ENCODE measurements around the gene SERPINB6. TPM values are rescaled to one million over a fixed set of nuclear protein-coding genes. Genes with fewer than 3 reads are reported as not detected.
"Not testable (repeated sequence)": the region's sequence is repeated elsewhere in the genome, so short reads cannot be mapped to it uniquely, and the experiment has no call there.

Gene SERPINB6
- total and polyA plus RNA-seq, 7 experiments from 2014 or later: 19.7 to 94.2 (median 56.6) TPM

GRCh38 chr6:2998249-2998997 is 27.1 kb upstream of the SERPINB6 start:
- H3K27me3 ChIP-seq (ENCODE audit: control insufficient read depth in 2 of 2, insufficient read depth in 2 of 2, low read length in 2 of 2); H3K36me3 ChIP-seq (ENCODE audit: control insufficient read depth in 2 of 3, insufficient read depth in 3 of 3, low read length in 3 of 3); H3K27me3 Mint-ChIP-seq; H3K9me3 ChIP-seq (ENCODE audit: control insufficient read depth in 2 of 3, low read length in 3 of 3); H3K36me3 Mint-ChIP-seq; H3K9me3 Mint-ChIP-seq: not testable (repeated sequence)
- peaks cover 11 to 35% (median 26%) of the 10 kb centered on the region in 7 donors for H3K4me1 Mint-ChIP-seq
- Histone ChIP-seq H3K4me3 (ENCODE audit: low read length) (peak overlapping the region; percentile 69), H3K27ac (ENCODE audit: low read depth, low read length) (peak overlapping the region; percentile 78), H3K4me1 (ENCODE audit: control insufficient read depth in 2 of 2, insufficient read depth in 2 of 2, low read length in 2 of 2) (peaks cover 5 to 18% of the 10 kb centered on the region in 2 donors)
- DNase-seq (peak; percentile 49 to 86 (median 80)), ATAC-seq (peak; percentile 62)
- intact Hi-C loops (cut with micrococcal nuclease): loop anchor here (2.0 to 5.0 kb wide), 4 partner anchors 24 to 734 kb away; partner anchors contain the start of gene TUBB2A (in 1 of the 2)
- H3K4me3 Mint-ChIP-seq: peak overlapping the region; percentile 83 to 95 (median 90)
- ChIA-PET CTCF (interaction anchor here (0.9 to 2.3 kb wide), 7 partner anchors 28 to 152 kb away, joined by 3 to 17 read pairs (median 5); no protein-coding TSS in a partner anchor), POLR2A (interaction anchor here (1.0 to 4.2 kb wide), 14 partner anchors 9 to 153 kb away, joined by 3 to 53 read pairs (median 6); partner anchors contain the start of gene RIPK1)
- peak overlapping the region; percentile 78 to 95 (median 85) for H3K27ac Mint-ChIP-seq

- CTCF ChIA-PET: interaction anchor here (0.6 kb wide), 1 partner anchor 50 kb away, joined by 3 read pairs; no protein-coding TSS in a partner anchor
- H3K4me1 ChIP-seq (ENCODE audit: control insufficient read depth in 2 of 2, insufficient read depth in 2 of 2, low read length in 2 of 2): peaks cover 4 to 5% of the 10 kb centered on the region in 2 donors
- H3K36me3 ChIP-seq (ENCODE audit: control insufficient read depth in 2 of 3, insufficient read depth in 3 of 3, low read length in 3 of 3): peaks cover 0 to under 1% (median 0%) of the 10 kb centered on the region in 3 experiments
- H3K27me3 ChIP-seq (ENCODE audit: control insufficient read depth in 2 of 2, insufficient read depth in 2 of 2, low read length in 2 of 2): no peaks in the 10 kb centered on the region
- Mint-ChIP-seq H3K4me3 (no peak overlapping the region), H3K9me3 (no peaks in the 10 kb centered on the region), H3K4me1 (peaks cover 5 to 22% (median 20%) of the 10 kb centered on the region in 7 donors), H3K27me3 (peaks cover 0 to 5% (median 0%) of the 10 kb centered on the region in 5 donors), H3K27ac (peak overlapping the region in 1 of 9 donors; percentile 22), H3K36me3 (peaks cover 0 to 6% (median 0%) of the 10 kb centered on the region in 5 donors)
- POLR2A ChIA-PET: interaction anchor here (0.8 kb wide), 3 partner anchors 45 to 147 kb away, joined by 3 to 4 read pairs (median 3); no protein-coding TSS in a partner anchor
- no peak overlapping the region for H3K27ac ChIP-seq (ENCODE audit: low read depth, low read length)
- DNase-seq (no peak), ATAC-seq (no peak)
- no peaks in the 10 kb centered on the region for H3K9me3 ChIP-seq (ENCODE audit: control insufficient read depth in 2 of 3, low read length in 3 of 3)
- no peak overlapping the region for H3K4me3 ChIP-seq (ENCODE audit: low read length)
- intact Hi-C loops (cut with micrococcal nuclease): no loop called here
Observed at GRCh38 chr6:2993755-2994317, 22.5 kb upstream of the SERPINB6 start.

- Mint-ChIP-seq H3K36me3 (peaks cover 0 to 6% (median 0%) of the 10 kb centered on the region in 5 donors), H3K9me3 (peaks cover 0 to 1% (median 0%) of the 10 kb centered on the region in 11 donors), H3K27ac (peak overlapping the region in 7 of 9 donors; percentile 3 to 74 (median 65)), H3K4me3 (peak overlapping the region in 2 of 10 donors; percentile 42), H3K27me3 (peaks cover 0 to 5% (median 0%) of the 10 kb centered on the region in 5 donors), H3K4me1 (peaks cover 10 to 28% (median 24%) of the 10 kb centered on the region in 7 donors)
- Histone ChIP-seq H3K9me3 (ENCODE audit: control insufficient read depth in 2 of 3, low read length in 3 of 3) (no peaks in the 10 kb centered on the region), H3K4me3 (ENCODE audit: low read length) (no peak overlapping the region), H3K27me3 (ENCODE audit: control insufficient read depth in 2 of 2, insufficient read depth in 2 of 2, low read length in 2 of 2) (no peaks in the 10 kb centered on the region), H3K27ac (ENCODE audit: low read depth, low read length) (no peak overlapping the region), H3K4me1 (ENCODE audit: control insufficient read depth in 2 of 2, insufficient read depth in 2 of 2, low read length in 2 of 2) (peaks cover 10% of the 10 kb centered on the region in 2 donors), H3K36me3 (ENCODE audit: control insufficient read depth in 2 of 3, insufficient read depth in 3 of 3, low read length in 3 of 3) (peaks cover 0 to 4% (median 0%) of the 10 kb centered on the region in 3 experiments)
- DNase-seq (no peak), ATAC-seq (no peak)
- intact Hi-C loops (cut with micrococcal nuclease): no loop called here
- ChIA-PET CTCF (interaction anchor here (0.5 to 1.0 kb wide), 4 partner anchors 33 to 146 kb away, joined by 3 to 4 read pairs (median 3); no protein-coding TSS in a partner anchor), POLR2A (interaction anchor here (0.7 to 9.6 kb wide), 9 partner anchors 9 to 1372 kb away, joined by 3 to 440 read pairs (median 17); partner anchors contain the start of genes RIPK1 and SERPINB1)
Observed at GRCh38 chr6:2992330-2992979, 21.1 kb upstream of the SERPINB6 start.

GRCh38 chr6:2990932-2991506 is 19.7 kb upstream of the SERPINB6 start:
- ChIA-PET CTCF (interaction anchor here (0.6 to 5.9 kb wide), 20 partner anchors 11 to 260 kb away, joined by 3 to 53 read pairs (median 5); partner anchors contain the start of gene RIPK1), POLR2A (interaction anchor here (0.5 to 9.6 kb wide), 31 partner anchors 10 to 239 kb away, joined by 3 to 440 read pairs (median 11); partner anchors contain the start of genes NQO2, RIPK1, SERPINB1 and SERPINB6)
- peaks cover 14% of the 10 kb centered on the region in 2 donors for H3K4me1 ChIP-seq (ENCODE audit: control insufficient read depth in 2 of 2, insufficient read depth in 2 of 2, low read length in 2 of 2)
- H3K4me3 ChIP-seq (ENCODE audit: low read length): peak overlapping the region; percentile 76
- no peaks in the 10 kb centered on the region for H3K27me3 ChIP-seq (ENCODE audit: control insufficient read depth in 2 of 2, insufficient read depth in 2 of 2, low read length in 2 of 2)
- no peak for ATAC-seq
- H3K27ac ChIP-seq (ENCODE audit: low read depth, low read length): peak overlapping the region; percentile 94
- peak overlapping the region; percentile 88 to 98 (median 95) for H3K4me3 Mint-ChIP-seq
- H3K9me3 Mint-ChIP-seq: peaks cover 0 to 1% (median 0%) of the 10 kb centered on the region in 11 donors
- peaks cover 0 to 4% (median 0%) of the 10 kb centered on the region in 3 experiments for H3K36me3 ChIP-seq (ENCODE audit: control insufficient read depth in 2 of 3, insufficient read depth in 3 of 3, low read length in 3 of 3)
- no peaks in the 10 kb centered on the region for H3K9me3 ChIP-seq (ENCODE audit: control insufficient read depth in 2 of 3, low read length in 3 of 3)
- peaks cover 0 to 6% (median 0%) of the 10 kb centered on the region in 5 donors for H3K36me3 Mint-ChIP-seq
- peak overlapping the region; percentile 94 to 100 (median 100) for H3K27ac Mint-ChIP-seq
- intact Hi-C loops (cut with micrococcal nuclease): loop anchor here (1.0 to 2.0 kb wide), 2 partner anchors 8 to 128 kb away; partner anchors contain the start of genes BPHL (in 1 of the 2) and NQO2 (in 1 of the 2)
- DNase-seq: peak in 1 of 9 donors; percentile 15
- H3K4me1 Mint-ChIP-seq: peaks cover 14 to 39% (median 30%) of the 10 kb centered on the region in 7 donors
- peaks cover 0 to 5% (median 0%) of the 10 kb centered on the region in 5 donors for H3K27me3 Mint-ChIP-seq

GRCh38 chr6:2990248-2990931 is 19.0 kb upstream of the SERPINB6 start:
- peaks cover 0 to 6% (median 0%) of the 10 kb centered on the region in 5 donors for H3K36me3 Mint-ChIP-seq
- intact Hi-C loops (cut with micrococcal nuclease): loop anchor here (1.0 to 2.0 kb wide), 2 partner anchors 9 to 128 kb away; partner anchors contain the start of genes BPHL (in 1 of the 2) and NQO2 (in 1 of the 2)
- peak overlapping the region; percentile 94 to 100 (median 100) for H3K27ac Mint-ChIP-seq
- Histone ChIP-seq H3K4me1 (ENCODE audit: control insufficient read depth in 2 of 2, insufficient read depth in 2 of 2, low read length in 2 of 2) (peaks cover 14% of the 10 kb centered on the region in 2 donors), H3K4me3 (ENCODE audit: low read length) (peak overlapping the region; percentile 76), H3K9me3 (ENCODE audit: control insufficient read depth in 2 of 3, low read length in 3 of 3) (no peaks in the 10 kb centered on the region), H3K27ac (ENCODE audit: low read depth, low read length) (peak overlapping the region; percentile 94), H3K36me3 (ENCODE audit: control insufficient read depth in 2 of 3, insufficient read depth in 3 of 3, low read length in 3 of 3) (peaks cover 0 to 4% (median 0%) of the 10 kb centered on the region in 3 experiments), H3K27me3 (ENCODE audit: control insufficient read depth in 2 of 2, insufficient read depth in 2 of 2, low read length in 2 of 2) (no peaks in the 10 kb centered on the region)
- peak in 2 of 9 donors; percentile 21 to 24 for DNase-seq
- H3K4me3 Mint-ChIP-seq: peak overlapping the region; percentile 88 to 98 (median 95)
- H3K4me1 Mint-ChIP-seq: peaks cover 14 to 39% (median 30%) of the 10 kb centered on the region in 7 donors
- POLR2A ChIA-PET: interaction anchor here (0.5 to 9.6 kb wide), 44 partner anchors 8 to 1027 kb away, joined by 3 to 440 read pairs (median 5); partner anchors contain the start of genes NQO2, RIPK1, SERPINB1 and SERPINB6
- peaks cover 0 to 1% (median 0%) of the 10 kb centered on the region in 11 donors for H3K9me3 Mint-ChIP-seq
- CTCF ChIA-PET: interaction anchor here (0.5 to 5.9 kb wide), 27 partner anchors 9 to 445 kb away, joined by 3 to 53 read pairs (median 5); partner anchors contain the start of genes NQO2, RIPK1 and SERPINB1
- ATAC-seq: no peak
- H3K27me3 Mint-ChIP-seq: peaks cover 0 to 2% (median 0%) of the 10 kb centered on the region in 5 donors

All from naive thymus-derived CD4-positive, alpha-beta T cell (primary cell).